GM19193 (cell line): ENCODE measurements around the gene E2F2.

ENCODE experiments used
- POLR2A ChIP-seq: IDR thresholded peaks from 4 replicates; pipeline ENCODE4 v1.6.1; 2011; ENCODE audit not compliant: insufficient read depth, insufficient read length; ENCODE audit errors: extremely low read depth

The E2F2 gene

GRCh38 chr1:23526329-23527041 lies 4.5 kb downstream of the E2F2 start:
- no peak for TF ChIP-seq POLR2A

GRCh38 chr1:23525558-23526250 lies 5.3 kb downstream of the E2F2 start:
- peak; percentile 16 for TF ChIP-seq POLR2A

- no peak for TF ChIP-seq POLR2A
Observed at GRCh38 chr1:23524716-23525401, 6.2 kb downstream of the E2F2 start.

- no peak for TF ChIP-seq POLR2A
Observed at GRCh38 chr1:23524163-23524562, 6.9 kb downstream of the E2F2 start.

GRCh38 chr1:23522244-23522982 lies 8.6 kb downstream of the E2F2 start:
- no peak for TF ChIP-seq POLR2A

- TF ChIP-seq POLR2A: no peak
Observed at GRCh38 chr1:23521588-23521987, 9.4 kb downstream of the E2F2 start.

- TF ChIP-seq POLR2A: no peak
Observed at GRCh38 chr1:23517581-23517980, 13.5 kb downstream of the E2F2 start.

- no peak for TF ChIP-seq POLR2A
Observed at GRCh38 chr1:23515905-23516304, 15.1 kb downstream of the E2F2 start.

GRCh38 chr1:23514111-23514679 lies 16.8 kb downstream of the E2F2 start:
- TF ChIP-seq POLR2A: no peak

- TF ChIP-seq POLR2A: no peak
Observed at GRCh38 chr1:23509896-23510295, 21.1 kb downstream of the E2F2 start.

- no peak for TF ChIP-seq POLR2A
Observed at GRCh38 chr1:23506376-23507107, 24.5 kb downstream of the E2F2 start.

GRCh38 chr1:23505851-23506250 lies 25.2 kb downstream of the E2F2 start:
- TF ChIP-seq POLR2A: no peak

GRCh38 chr1:23502951-23503350 lies 28.1 kb downstream of the E2F2 start:
- TF ChIP-seq POLR2A: no peak

- no peak for TF ChIP-seq POLR2A
Observed at GRCh38 chr1:23500466-23500865, 30.6 kb downstream of the E2F2 start.
